Ishikawa (cell line): ENCODE measurements around the gene POLR2E.

Source experiments
- CEBPB ChIP-seq: IDR thresholded peaks from 2 replicates; pipeline ENCODE4 v1.6.1; 2012
- CREB1 ChIP-seq: IDR thresholded peaks from 2 replicates; pipeline ENCODE4 v1.6.1; 2012; ENCODE audit warnings: low read depth
- EGR1 ChIP-seq: IDR thresholded peaks from 2 replicates; pipeline ENCODE4 v1.6.1; 2012
- EP300 ChIP-seq: IDR thresholded peaks from 2 replicates; pipeline ENCODE4 v1.6.1; 2012; ENCODE audit warnings: borderline replicate concordance
- FOXM1 ChIP-seq: IDR thresholded peaks from 2 replicates; pipeline ENCODE4 v1.6.1; 2012; ENCODE audit warnings: low read depth, borderline replicate concordance
- NFIC ChIP-seq: IDR thresholded peaks from 2 replicates; pipeline ENCODE4 v1.6.1; 2012
- RAD21 ChIP-seq: IDR thresholded peaks from 2 replicates; pipeline ENCODE4 v1.6.1; 2012; ENCODE audit warnings: low read depth
- TAF1 ChIP-seq: IDR thresholded peaks from 2 replicates; pipeline ENCODE4 v1.6.1; 2012; ENCODE audit warnings: low read depth, mild to moderate bottlenecking
- TCF12 ChIP-seq: IDR thresholded peaks from 2 replicates; pipeline ENCODE4 v1.6.1; 2012; ENCODE audit warnings: low read depth
- TEAD4 ChIP-seq: IDR thresholded peaks from 2 replicates; pipeline ENCODE4 v1.6.1; 2012
- YY1 ChIP-seq: IDR thresholded peaks from 2 replicates; pipeline ENCODE4 v1.6.1; 2012; ENCODE audit warnings: low read depth
- ZBTB7A ChIP-seq: IDR thresholded peaks from 2 replicates; pipeline ENCODE4 v1.6.1; 2012; ENCODE audit warnings: low read depth
- TF ChIP-seq, protein P1 (sequence below): IDR thresholded peaks from 2 replicates; pipeline ENCODE4 v1.6.1; 2012
- TF ChIP-seq, protein P2 (sequence below): IDR thresholded peaks from 2 replicates; pipeline ENCODE4 v1.6.1; 2012; ENCODE audit warnings: low read depth, mild to moderate bottlenecking
- TF ChIP-seq, protein P3 (sequence below): IDR thresholded peaks from 2 replicates; pipeline ENCODE4 v1.6.1; 2012

Gene POLR2E

DNA sequence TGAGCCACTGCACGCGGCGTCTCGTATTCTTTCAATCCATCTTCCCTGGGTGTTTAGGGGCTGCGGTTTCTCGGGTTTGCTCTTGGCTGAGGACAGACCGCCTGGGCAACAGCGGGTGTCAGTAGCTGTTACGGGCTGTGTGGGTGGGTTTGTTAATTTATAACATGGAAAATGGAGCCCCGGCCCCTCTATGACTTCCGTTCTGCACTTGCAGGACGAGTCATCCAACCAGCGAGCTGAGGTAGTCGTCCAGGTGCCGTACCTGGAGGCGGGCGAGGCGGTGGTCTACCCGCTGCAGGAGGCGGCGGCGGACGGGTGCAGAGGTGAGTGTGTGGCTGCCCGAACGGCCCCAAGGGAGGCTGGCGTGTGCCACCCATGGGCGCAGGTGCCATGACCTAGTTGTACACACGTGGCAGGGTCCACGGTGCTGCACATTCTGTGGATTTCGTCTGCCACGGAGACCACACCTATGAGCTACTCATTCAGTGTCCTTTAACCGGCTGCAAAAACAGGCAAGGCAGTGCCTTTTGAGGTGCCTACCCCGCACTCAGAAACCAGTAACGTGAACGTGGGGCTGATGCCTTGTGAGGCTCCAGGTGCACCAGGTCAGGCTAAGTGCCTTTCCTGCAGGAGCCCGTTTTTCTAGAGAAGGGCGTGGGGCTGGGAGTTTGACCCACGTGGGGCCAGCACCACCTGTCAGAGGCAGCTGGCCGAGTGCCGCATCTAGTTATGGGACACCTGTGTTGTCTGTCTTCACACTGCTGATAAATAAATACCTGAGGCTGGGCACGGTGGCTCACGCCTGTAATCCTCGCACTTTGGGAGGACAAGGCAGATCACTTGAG, 10.9 kb downstream of the POLR2E start:
- TF ChIP-seq, protein P1, sequence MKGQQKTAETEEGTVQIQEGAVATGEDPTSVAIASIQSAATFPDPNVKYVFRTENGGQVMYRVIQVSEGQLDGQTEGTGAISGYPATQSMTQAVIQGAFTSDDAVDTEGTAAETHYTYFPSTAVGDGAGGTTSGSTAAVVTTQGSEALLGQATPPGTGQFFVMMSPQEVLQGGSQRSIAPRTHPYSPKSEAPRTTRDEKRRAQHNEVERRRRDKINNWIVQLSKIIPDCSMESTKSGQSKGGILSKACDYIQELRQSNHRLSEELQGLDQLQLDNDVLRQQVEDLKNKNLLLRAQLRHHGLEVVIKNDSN: no peak
- no peak for TF ChIP-seq TAF1
- no peak for TF ChIP-seq EP300
- TF ChIP-seq TEAD4: no peak
- TF ChIP-seq, protein P2, sequence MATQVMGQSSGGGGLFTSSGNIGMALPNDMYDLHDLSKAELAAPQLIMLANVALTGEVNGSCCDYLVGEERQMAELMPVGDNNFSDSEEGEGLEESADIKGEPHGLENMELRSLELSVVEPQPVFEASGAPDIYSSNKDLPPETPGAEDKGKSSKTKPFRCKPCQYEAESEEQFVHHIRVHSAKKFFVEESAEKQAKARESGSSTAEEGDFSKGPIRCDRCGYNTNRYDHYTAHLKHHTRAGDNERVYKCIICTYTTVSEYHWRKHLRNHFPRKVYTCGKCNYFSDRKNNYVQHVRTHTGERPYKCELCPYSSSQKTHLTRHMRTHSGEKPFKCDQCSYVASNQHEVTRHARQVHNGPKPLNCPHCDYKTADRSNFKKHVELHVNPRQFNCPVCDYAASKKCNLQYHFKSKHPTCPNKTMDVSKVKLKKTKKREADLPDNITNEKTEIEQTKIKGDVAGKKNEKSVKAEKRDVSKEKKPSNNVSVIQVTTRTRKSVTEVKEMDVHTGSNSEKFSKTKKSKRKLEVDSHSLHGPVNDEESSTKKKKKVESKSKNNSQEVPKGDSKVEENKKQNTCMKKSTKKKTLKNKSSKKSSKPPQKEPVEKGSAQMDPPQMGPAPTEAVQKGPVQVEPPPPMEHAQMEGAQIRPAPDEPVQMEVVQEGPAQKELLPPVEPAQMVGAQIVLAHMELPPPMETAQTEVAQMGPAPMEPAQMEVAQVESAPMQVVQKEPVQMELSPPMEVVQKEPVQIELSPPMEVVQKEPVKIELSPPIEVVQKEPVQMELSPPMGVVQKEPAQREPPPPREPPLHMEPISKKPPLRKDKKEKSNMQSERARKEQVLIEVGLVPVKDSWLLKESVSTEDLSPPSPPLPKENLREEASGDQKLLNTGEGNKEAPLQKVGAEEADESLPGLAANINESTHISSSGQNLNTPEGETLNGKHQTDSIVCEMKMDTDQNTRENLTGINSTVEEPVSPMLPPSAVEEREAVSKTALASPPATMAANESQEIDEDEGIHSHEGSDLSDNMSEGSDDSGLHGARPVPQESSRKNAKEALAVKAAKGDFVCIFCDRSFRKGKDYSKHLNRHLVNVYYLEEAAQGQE: no peak
- TF ChIP-seq FOXM1: no peak
- no peak for TF ChIP-seq CEBPB
- TF ChIP-seq YY1: no peak
- no peak for TF ChIP-seq CREB1
- no peak for TF ChIP-seq RAD21

DNA sequence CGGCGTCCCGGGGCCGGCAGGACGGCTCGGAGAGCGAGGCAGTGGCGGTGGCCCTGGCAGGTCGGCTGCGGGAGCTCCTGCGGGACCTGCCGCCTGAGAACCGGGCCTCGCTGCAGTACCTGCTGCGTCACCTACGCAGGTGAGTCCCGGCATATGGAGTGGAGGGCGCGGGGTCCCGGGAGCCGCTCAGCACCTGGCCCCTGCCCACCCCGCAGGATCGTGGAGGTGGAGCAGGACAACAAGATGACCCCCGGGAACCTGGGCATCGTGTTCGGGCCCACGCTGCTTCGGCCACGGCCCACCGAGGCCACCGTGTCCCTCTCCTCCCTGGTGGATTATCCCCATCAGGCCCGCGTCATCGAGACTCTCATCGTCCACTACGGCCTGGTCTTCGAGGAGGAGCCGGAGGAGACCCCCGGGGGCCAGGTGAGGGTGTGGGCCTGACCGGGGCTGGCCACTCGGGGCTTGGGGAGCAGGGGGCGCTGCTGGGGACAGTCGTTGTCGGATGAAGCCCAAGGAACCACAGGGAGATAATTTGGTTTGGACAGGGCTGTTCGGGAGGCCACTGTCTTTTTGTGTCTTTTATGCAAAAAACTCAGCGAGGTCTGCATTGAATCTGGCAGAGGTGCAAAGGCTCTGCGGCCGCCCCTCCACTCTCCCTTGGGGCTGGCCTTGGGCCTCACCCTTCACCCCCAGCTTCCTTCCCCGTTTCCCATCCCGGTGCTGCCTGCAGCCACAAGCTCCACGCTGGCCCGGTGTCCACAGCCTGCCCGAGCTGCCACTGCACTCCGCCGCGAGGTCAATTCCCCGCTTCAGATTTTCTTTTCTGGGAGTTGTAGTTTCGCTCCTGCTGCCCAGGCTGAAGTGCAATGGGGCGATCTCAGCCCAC, 12.0 kb downstream of the POLR2E start:
- TF ChIP-seq FOXM1: no peak
- TF ChIP-seq, protein P2: no peak
- TF ChIP-seq TCF12: no peak
- no peak for TF ChIP-seq NFIC
- TF ChIP-seq, protein P1: no peak
- TF ChIP-seq EP300: no peak
- no peak for TF ChIP-seq TAF1
- no peak for TF ChIP-seq CEBPB
- TF ChIP-seq EGR1: no peak
- TF ChIP-seq, protein P3, sequence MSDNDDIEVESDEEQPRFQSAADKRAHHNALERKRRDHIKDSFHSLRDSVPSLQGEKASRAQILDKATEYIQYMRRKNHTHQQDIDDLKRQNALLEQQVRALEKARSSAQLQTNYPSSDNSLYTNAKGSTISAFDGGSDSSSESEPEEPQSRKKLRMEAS: no peak
- TF ChIP-seq CREB1: no peak
- TF ChIP-seq TEAD4: no peak
- TF ChIP-seq YY1: no peak
- no peak for TF ChIP-seq RAD21
- TF ChIP-seq ZBTB7A: no peak

DNA sequence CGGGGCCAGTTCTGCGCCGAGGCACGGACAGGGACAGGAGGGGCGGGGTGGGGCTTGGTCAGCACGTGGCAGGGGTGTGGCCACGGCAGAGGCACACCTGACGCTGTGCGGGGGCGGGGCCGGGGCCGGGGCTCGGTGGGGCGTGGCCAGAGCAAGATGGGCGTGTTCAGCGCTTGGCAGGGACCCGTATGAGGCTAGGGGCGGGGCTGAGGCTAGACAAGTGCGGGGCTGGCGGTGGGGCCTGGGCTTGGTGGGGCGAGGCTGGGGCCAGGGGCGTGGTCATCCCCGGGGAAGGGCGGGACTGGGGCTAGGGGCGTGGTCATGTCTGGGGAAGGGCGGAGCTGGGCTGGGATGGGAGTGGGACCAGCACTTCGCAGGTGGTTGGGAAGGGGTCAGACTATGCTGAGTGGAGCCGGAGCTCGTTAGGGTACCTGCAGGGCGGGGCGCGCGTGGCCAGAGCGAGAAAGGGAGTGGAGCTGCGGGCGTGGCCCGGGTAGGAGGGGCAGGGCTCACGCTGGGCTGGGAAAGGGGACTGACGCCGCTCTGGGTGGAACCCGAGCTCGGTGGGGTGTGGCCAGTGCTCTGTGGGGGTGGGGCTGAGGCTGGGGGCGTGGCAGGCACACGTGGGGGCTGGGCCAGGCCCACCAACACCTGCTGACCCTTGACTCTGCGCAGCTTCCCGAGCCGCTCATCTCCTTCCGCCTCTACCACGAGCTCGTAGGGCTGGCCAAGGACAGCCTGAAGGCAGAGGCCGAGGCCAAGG, 12.8 kb downstream of the POLR2E start:
- TF ChIP-seq ZBTB7A (no peak), RAD21 (no peak)
- TF ChIP-seq, protein P1: peak; percentile 81
- TF ChIP-seq, protein P3: peak; percentile 84

DNA sequence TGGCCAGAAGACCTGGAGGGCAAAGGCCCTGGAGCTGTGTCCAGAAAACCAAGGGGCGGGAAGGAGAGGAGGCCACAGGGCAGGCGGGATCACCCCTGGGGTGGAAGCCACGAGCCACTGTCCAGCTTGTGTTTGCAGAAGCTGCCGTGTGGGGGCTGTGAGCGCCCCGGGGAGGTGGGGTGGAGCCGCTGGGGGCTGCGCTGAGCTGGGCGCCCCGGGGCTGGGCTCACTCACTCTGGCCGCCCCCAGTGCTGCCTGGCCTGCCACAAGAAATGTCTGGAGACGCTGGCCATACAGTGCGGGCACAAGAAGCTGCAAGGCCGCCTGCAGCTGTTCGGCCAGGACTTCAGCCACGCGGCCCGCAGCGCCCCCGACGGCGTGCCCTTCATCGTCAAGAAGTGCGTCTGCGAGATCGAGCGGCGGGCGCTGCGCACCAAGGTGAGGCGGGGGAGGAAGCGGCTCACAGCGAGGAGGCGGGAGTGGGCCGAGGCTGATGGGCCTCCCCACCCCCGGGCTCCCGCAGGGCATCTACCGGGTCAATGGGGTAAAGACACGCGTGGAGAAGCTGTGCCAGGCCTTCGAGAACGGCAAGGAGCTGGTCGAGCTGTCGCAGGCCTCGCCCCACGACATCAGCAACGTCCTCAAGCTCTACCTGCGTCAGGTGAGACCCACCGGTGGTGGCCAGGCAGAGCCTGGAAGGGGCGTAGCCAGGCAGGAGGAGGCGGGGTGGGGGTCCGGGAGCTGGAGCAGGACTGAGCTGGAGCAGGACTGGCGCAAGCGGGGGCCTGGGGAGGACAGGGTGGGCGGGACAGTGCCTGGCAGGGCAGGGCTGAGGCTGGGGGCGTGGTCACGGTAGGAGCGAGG, 13.6 kb downstream of the POLR2E start:
- TF ChIP-seq, protein P2: no peak
